HepG2 (cell line): ENCODE data around the gene GPC6. TPM values are rescaled to one million over a fixed set of nuclear protein-coding genes. Genes with fewer than 3 reads are reported as not detected.

ENCODE experiments used
- ATAC-seq: fragments of 200-7000 bp; cut with Tn5 transposase; 3 replicates; pipeline ENCODE4 v1.9.1; 2020; ENCODE audit warnings: mild to moderate bottlenecking, moderate library complexity
- BruUV-seq: library from RNA; stranded (reverse); fragments of 400-500 nt; replicated peaks from 2 replicates; lab custom pipeline; 2021; lab: Mats Ljungman, UMichigan
- CTCF ChIA-PET: fragments of 300-600 bp; formaldehyde crosslinking; extraction: SDS; loops from one replicate; lab custom pipeline; 2021; ENCODE audit warnings: low total read pairs, inconsistent platforms, low intra/inter-chr PET ratio; lab: Yijun Ruan, JAX
- POLR2A ChIA-PET: fragments of 350-600 bp; sonication (Branson Sonifier 250); formaldehyde crosslinking; loops from one replicate; lab custom pipeline; 2020; ENCODE audit warnings: antibody characterized with exemption, inconsistent platforms; lab: Yijun Ruan, JAX
- DNase-seq: peaks from one replicate; pipeline ENCODE4 v3.0.0-alpha.2; 2015; ENCODE audit warnings: low spot score
- FAIRE-seq: peaks from 3 replicates; lab custom pipeline; 2011; peaks lifted over from hg19 to GRCh38; lab: Jason Lieb, UNC
- H2AFZ ChIP-seq: one replicate; pipeline ENCODE4 v1.6.1; 2011; ENCODE audit warnings: low read length, inconsistent platforms
- H3K27ac ChIP-seq: fragments of 300-600 bp; 3 replicates; pipeline ENCODE4 v1.8.0; 2011; ENCODE audit warnings: mixed run types, mild to moderate bottlenecking, mixed read lengths, low read length, inconsistent platforms; ENCODE audit not compliant: insufficient read depth; ENCODE audit errors: extremely low read length
- H3K27me3 ChIP-seq, 2 experiments: fragments of 200-600 bp in 1 of 2; 2 replicates in 1 of 2; 3 replicates in 1 of 2; pipeline versions ENCODE4 v1.6.0 to v1.8.0; 2011; ENCODE audit warnings: low read length in 2 of 2, mild to moderate bottlenecking in 2 of 2, moderate library complexity in 2 of 2, inconsistent platforms in 1 of 2; ENCODE audit not compliant: insufficient read depth in 2 of 2, control insufficient read depth in 1 of 2
- H3K36me3 ChIP-seq, 2 experiments: fragments of 200-600 bp in 1 of 2; replicated peaks in 1 of 2; 2 replicates in 1 of 2; 3 replicates in 1 of 2; pipeline versions ENCODE4 v1.5.1 to v1.8.0; 2011; ENCODE audit warnings: low read length in 2 of 2, inconsistent platforms in 1 of 2; ENCODE audit not compliant: insufficient read depth in 2 of 2, control insufficient read depth in 1 of 2
- H3K4me1 ChIP-seq: 2 replicates; pipeline ENCODE4 v1.5.1; 2012; ENCODE audit warnings: low read length, inconsistent platforms; ENCODE audit not compliant: insufficient read depth
- H3K4me2 ChIP-seq: 2 replicates; pipeline ENCODE4 v1.6.0; 2011; ENCODE audit warnings: low read depth, low read length, inconsistent platforms
- H3K4me3 ChIP-seq, 3 experiments: fragments of 200-600 bp in 1 of 3; sonication (generic), shearing (Covaris generic) in 1 of 3; replicated peaks in 1 of 3; 2 replicates each; pipeline ENCODE4 v1.5.1; 2011 to 2016; ENCODE audit warnings: low read length in 3 of 3, inconsistent platforms in 2 of 3, low read depth in 2 of 3, mild to moderate bottlenecking in 2 of 3, control low read depth in 1 of 3, mixed read lengths in 1 of 3; ENCODE audit not compliant: insufficient read depth in 1 of 3
- H3K79me2 ChIP-seq: one replicate; pipeline ENCODE4 v1.6.1; 2011; ENCODE audit warnings: low read length, inconsistent platforms; ENCODE audit not compliant: insufficient read depth
- H3K9ac ChIP-seq: 2 replicates; pipeline ENCODE4 v1.6.0; 2011; ENCODE audit warnings: mild to moderate bottlenecking, low read depth, low read length, inconsistent platforms; ENCODE audit not compliant: insufficient read depth
- H3K9me3 ChIP-seq: 2 replicates; pipeline ENCODE4 v1.5.1; 2012; ENCODE audit warnings: mild to moderate bottlenecking, low read length
- H4K20me1 ChIP-seq: 2 replicates; pipeline ENCODE4 v1.6.0; 2011; ENCODE audit warnings: inconsistent platforms, mild to moderate bottlenecking, low read length, moderate library complexity; ENCODE audit not compliant: insufficient read depth
- FLYWCH1 ChIP-seq: sonication (generic); formaldehyde crosslinking; IDR thresholded peaks from 2 replicates; pipeline ENCODE4 v1.8.1; 2023; ENCODE audit warnings: mild to moderate bottlenecking, missing genetic modification reagents
- JUND ChIP-seq: sonication (generic); formaldehyde crosslinking; IDR thresholded peaks from 2 replicates; pipeline ENCODE4 v1.8.0; 2022; ENCODE audit warnings: mild to moderate bottlenecking, missing genetic modification reagents
- KDM3A ChIP-seq: IDR thresholded peaks from 2 replicates; pipeline ENCODE4 v1.6.1; 2018; ENCODE audit warnings: low read depth, missing compliant biosample characterization
- NONO ChIP-seq, 2 experiments: fragments of 450-650 bp in 1 of 2; sonication (generic) in 1 of 2; formaldehyde crosslinking in 1 of 2; IDR thresholded peaks in 1 of 2; conservative IDR thresholded peaks in 1 of 2; 2 replicates each; pipeline versions ENCODE4 v1.6.1 to v1.8.0; 2017 to 2022; ENCODE audit warnings: mild to moderate bottlenecking in 1 of 2, missing genetic modification reagents in 1 of 2, moderate library complexity in 1 of 2
- STAG1 ChIP-seq: sonication (generic); formaldehyde crosslinking; IDR thresholded peaks from 2 replicates; pipeline ENCODE4 v1.4.0; 2020; ENCODE audit warnings: missing genetic modification reagents
- ZBTB4 ChIP-seq: sonication (generic); formaldehyde crosslinking; IDR thresholded peaks from 2 replicates; pipeline ENCODE4 v1.4.0; 2020; ENCODE audit warnings: missing genetic modification reagents, mild to moderate bottlenecking, borderline replicate concordance
- ZNF142 ChIP-seq: sonication (generic); formaldehyde crosslinking; IDR thresholded peaks from 2 replicates; pipeline ENCODE4 v1.4.0; 2020; ENCODE audit warnings: missing genetic modification reagents
- ZSCAN25 ChIP-seq: sonication (generic); formaldehyde crosslinking; IDR thresholded peaks from 2 replicates; pipeline ENCODE4 v1.8.0; 2022; ENCODE audit warnings: mild to moderate bottlenecking, missing genetic modification reagents
- in situ Hi-C: cut with HindIII; loops from 2 replicates; pipeline ENCODE4 v1.10.0; 2017; ENCODE audit warnings: low pct_unique_long_range_greater_than_20kb; ENCODE audit not compliant: extremely low pct_ligation_motif_present
- intact Hi-C: fragments of 100-400 bp; cut with micrococcal nuclease; formaldehyde crosslinking; loops from one replicate; pipeline ENCODE4 v1.10.0; 2022; ENCODE audit not compliant: unreplicated experiment
- polyA plus RNA-seq, 8 experiments: library from polyadenylated mRNA; depleted of rRNA in 3 of 8; stranded (reverse) in 7 of 8; unstranded in 1 of 8; fragments of >200 nt; fragmentation: Illumina TruSeq in 4 of 8; extraction: Trizol in 4 of 8; gene quantifications; 2 replicates each; pipeline versions ENCODE4 v1.2.1 to v1.2.3, GENCODE V29; 2011 to 2016; ENCODE audit warnings: low read depth in 4 of 8, missing spikeins in 1 of 8, mixed read lengths in 1 of 8; ENCODE audit not compliant: insufficient read depth in 1 of 8
- total RNA-seq, 5 experiments: library from RNA; depleted of rRNA; stranded (reverse); fragments of >200 nt; fragmentation: Illumina TruSeq; extraction: Trizol; gene quantifications; 2 replicates each; pipeline ENCODE4 v1.2.3, GENCODE V29; 2016; ENCODE audit warnings: low read depth in 1 of 5

GPC6 gene
- total and polyA plus RNA-seq, 2 of the 13 experiments (the other 11 are each of a cell fraction or from before 2014, with no cell fraction given), result 24.5 to 33.9 TPM

- Histone ChIP-seq H4K20me1 (no peaks in the 10 kb centered on the region), H3K4me2 (no peak overlapping the region), H3K9me3 (no peaks in the 10 kb centered on the region), H3K27ac (no peak overlapping the region), H3K9ac (no peak overlapping the region), H3K79me2 (peaks cover 7% of the 10 kb centered on the region), H2AFZ (no peak overlapping the region), H3K4me1 (no peaks in the 10 kb centered on the region), H3K4me3 (no peak overlapping the region), H3K36me3 (no peaks in the 10 kb centered on the region), H3K27me3 (no peaks in the 10 kb centered on the region)
- intact Hi-C loops (no loop called here), in situ Hi-C loops (no loop called here)
- DNase-seq (no peak), ATAC-seq (no peak), FAIRE-seq (no peak)
- CTCF ChIA-PET, result no interaction called here
- POLR2A ChIA-PET, result no interaction called here
- BruUV-seq, result no TSS peak
- TF ChIP-seq ZSCAN25 (CRISPR knock-in tag) (no peak), JUND (CRISPR knock-in tag) (no peak), STAG1 (no peak), ZBTB4 (no peak), NONO (IDR thresholded peaks at IDR 0.05) (no peak), NONO (CRISPR knock-in tag; conservative IDR thresholded peaks at IDR 0.05) (no peak), ZNF142 (CRISPR knock-in tag) (no peak), KDM3A (CRISPR knock-in tag) (no peak), FLYWCH1 (CRISPR knock-in tag) (no peak)
These were observed 233.4 kb downstream of the GPC6 start for GRCh38 chr13:93460005-93460404.
